IPS-18c (cell line): Measurements from ENCODE around the gene THAP5.
"Not testable (repeated sequence)": the region's sequence is repeated elsewhere in the genome, so short reads cannot be mapped to it uniquely, and the experiment has no call there.

Experiments
- H3K4me3 ChIP-seq: 2 replicates; pipeline ENCODE4 v1.7.0; 2013; ENCODE audit warnings: low read depth, mild to moderate bottlenecking, low read length, moderate library complexity; ENCODE audit not compliant: insufficient read depth
- H3K9me3 ChIP-seq: one replicate; pipeline ENCODE4 v1.6.1; 2013; ENCODE audit warnings: mild to moderate bottlenecking, low read length, moderate library complexity; ENCODE audit not compliant: control insufficient read depth, insufficient read depth

THAP5 gene

GRCh38 chr7:108556665-108557064 lies 12.8 kb downstream of the THAP5 start:
- Histone ChIP-seq H3K9me3 (peaks cover 11% of the 10 kb centered on the region), H3K4me3 (0 out of 2 replicates have a peak overlapping the region, but pooled peaks have one; percentile 5)

- not testable (repeated sequence) for H3K4me3 ChIP-seq, H3K9me3 ChIP-seq
These were observed 21.2 kb downstream of the THAP5 start for GRCh38 chr7:108548141-108548896.

- no peak overlapping the region for H3K4me3 ChIP-seq
These were observed 28.0 kb downstream of the THAP5 start for GRCh38 chr7:108541478-108541877.

GRCh38 chr7:108538685-108539084 lies 30.8 kb downstream of the THAP5 start:
- not testable (repeated sequence) for H3K4me3 ChIP-seq, H3K9me3 ChIP-seq

More at GRCh38 chr7:108541478-108541877, 28.0 kb downstream of the THAP5 start:
- no peaks in the 10 kb centered on the region for H3K9me3 ChIP-seq

- H3K4me3 ChIP-seq, H3K9me3 ChIP-seq: not testable (repeated sequence)
These were observed 31.3 kb downstream of the THAP5 start for GRCh38 chr7:108538236-108538635.

- Histone ChIP-seq H3K4me3 (no peak overlapping the region), H3K9me3 (no peaks in the 10 kb centered on the region)
These were observed 32.3 kb downstream of the THAP5 start for GRCh38 chr7:108537229-108537628.

- Histone ChIP-seq H3K9me3 (no peaks in the 10 kb centered on the region), H3K4me3 (no peak overlapping the region)
These were observed 33.8 kb downstream of the THAP5 start for GRCh38 chr7:108535744-108536143.

GRCh38 chr7:108535257-108535656 lies 34.2 kb downstream of the THAP5 start:
- H3K9me3 ChIP-seq = no peaks in the 10 kb centered on the region
- H3K4me3 ChIP-seq = no peak overlapping the region

- no peak overlapping the region for H3K4me3 ChIP-seq
- H3K9me3 ChIP-seq = no peaks in the 10 kb centered on the region
These were observed 35.8 kb downstream of the THAP5 start for GRCh38 chr7:108533712-108534111.

GRCh38 chr7:108529341-108529740 lies 40.2 kb downstream of the THAP5 start:
- Histone ChIP-seq H3K9me3 (no peaks in the 10 kb centered on the region), H3K4me3 (no peak overlapping the region)

GRCh38 chr7:108528183-108528712 lies 41.3 kb downstream of the THAP5 start:
- Histone ChIP-seq H3K9me3 (no peaks in the 10 kb centered on the region), H3K4me3 (no peak overlapping the region)

GRCh38 chr7:108526768-108527017 lies 42.8 kb downstream of the THAP5 start:
- Histone ChIP-seq H3K9me3 (no peaks in the 10 kb centered on the region), H3K4me3 (peak overlapping the region; percentile 55)

GRCh38 chr7:108525985-108526767 lies 43.3 kb downstream of the THAP5 start, which contains the start of gene PNPLA8:
TSS of gene PNPLA8 (minus strand) at chr7:108526135. CDS start at chr7:108515491, 10,644 bp downstream.
- H3K9me3 ChIP-seq = no peaks in the 10 kb centered on the region

GRCh38 chr7:108525327-108525984 lies 44.0 kb downstream of the THAP5 start:
- H3K4me3 ChIP-seq = peak overlapping the region; percentile 94
- no peaks in the 10 kb centered on the region for H3K9me3 ChIP-seq

More at GRCh38 chr7:108525985-108526767, 43.3 kb downstream of the THAP5 start, which contains the start of gene PNPLA8:
- peak within 1 kb of the TSS; percentile 94 for H3K4me3 ChIP-seq

- H3K9me3 ChIP-seq = no peaks in the 10 kb centered on the region
- no peak overlapping the region for H3K4me3 ChIP-seq
These were observed 46.7 kb downstream of the THAP5 start for GRCh38 chr7:108522780-108523179.

GRCh38 chr7:108517951-108518350 lies 51.6 kb downstream of the THAP5 start:
- no peaks in the 10 kb centered on the region for H3K9me3 ChIP-seq
- H3K4me3 ChIP-seq = no peak overlapping the region

GRCh38 chr7:108515630-108516029 lies 53.9 kb downstream of the THAP5 start:
- H3K9me3 ChIP-seq = no peaks in the 10 kb centered on the region
- H3K4me3 ChIP-seq = no peak overlapping the region

GRCh38 chr7:108515013-108515412 lies 54.5 kb downstream of the THAP5 start:
- H3K9me3 ChIP-seq = no peaks in the 10 kb centered on the region
- H3K4me3 ChIP-seq = no peak overlapping the region
